ENCODE measurements around the gene CLDN9. TPM values are rescaled to one million over a fixed set of nuclear protein-coding genes. Genes with fewer than 3 reads are reported as not detected.

The CLDN9 gene
- total RNA-seq, 1 donor from 2014 or later, result 3.3 TPM

- DNase-seq (ENCODE audit: low spot score), result no peak
These were observed 43.8 kb downstream of the CLDN9 start for GRCh38 chr16:3056336-3057180.

- DNase-seq (ENCODE audit: low spot score), result no peak
These were observed 44.7 kb downstream of the CLDN9 start for GRCh38 chr16:3057181-3058138.

GRCh38 chr16:3058139-3059030 is 45.7 kb downstream of the CLDN9 start:
- DNase-seq (ENCODE audit: low spot score), result no peak

- peak; percentile 87 for DNase-seq (ENCODE audit: low spot score)
These were observed 46.5 kb downstream of the CLDN9 start for GRCh38 chr16:3059041-3059722.

GRCh38 chr16:3059723-3060242 is 47.1 kb downstream of the CLDN9 start:
- no peak for DNase-seq (ENCODE audit: low spot score)

- no peak for DNase-seq (ENCODE audit: low spot score)
These were observed 47.8 kb downstream of the CLDN9 start for GRCh38 chr16:3060339-3061127.

DNA sequence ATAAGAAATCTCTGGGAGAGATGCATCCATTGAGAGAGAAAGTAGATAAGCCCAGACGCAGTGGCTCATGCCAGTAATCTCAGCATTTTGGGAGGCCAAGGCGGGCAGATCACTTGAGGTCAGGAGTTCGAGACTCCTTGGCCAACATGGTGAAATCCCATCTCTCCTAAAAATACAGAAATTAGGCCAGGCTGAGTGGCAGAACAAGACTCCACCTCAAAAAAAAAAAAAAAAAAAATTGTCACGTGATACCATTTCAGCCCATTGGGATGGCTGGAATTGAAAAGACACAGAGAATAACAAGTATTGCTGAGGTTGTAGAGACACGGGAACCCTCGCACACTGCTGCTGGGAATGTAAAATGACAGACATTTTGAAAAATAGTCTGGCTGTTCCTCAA is 49.8 kb downstream of the CLDN9 start:
- DNase-seq (ENCODE audit: low spot score), result no peak

GRCh38 chr16:3063625-3064386 is 51.1 kb downstream of the CLDN9 start:
- no peak for DNase-seq (ENCODE audit: low spot score)

Other genes with a start within 250 kb of the CLDN9 start
- gene ELOB, start 235.6 kb upstream of the CLDN9 start, total RNA-seq, result 273 TPM
- gene PRSS33, start 225.4 kb upstream of the CLDN9 start, total RNA-seq, result 1.8 TPM
- gene PRSS41, start 214.5 kb upstream of the CLDN9 start, total RNA-seq, result 0.49 TPM
- gene PRSS21, start 195.7 kb upstream of the CLDN9 start, total RNA-seq, result 4.4 TPM
- gene ZG16B, start 182.6 kb upstream of the CLDN9 start, total RNA-seq, result 55.9 TPM
- gene PRSS22, start 154.8 kb upstream of the CLDN9 start, total RNA-seq, result 52.7 TPM
- gene FLYWCH2, start 129.7 kb upstream of the CLDN9 start, total RNA-seq, result 35.5 TPM
- gene FLYWCH1, start 101.0 kb upstream of the CLDN9 start, total RNA-seq, result 57.5 TPM
- gene KREMEN2, start 48.6 kb upstream of the CLDN9 start, total RNA-seq, result not detected
- gene PAQR4, start 43.6 kb upstream of the CLDN9 start, total RNA-seq, result 33.1 TPM
- gene PKMYT1, start 32.5 kb upstream of the CLDN9 start, total RNA-seq, result 4.5 TPM
- gene CLDN6, start 5.3 kb downstream of the CLDN9 start, total RNA-seq, result 1.1 TPM
- gene TNFRSF12A, start 7.4 kb downstream of the CLDN9 start, total RNA-seq, result 98.1 TPM
- 54.6 TPM for gene HCFC1R1, start 11.0 kb downstream of the CLDN9 start, total RNA-seq
- gene THOC6, start 11.1 kb downstream of the CLDN9 start, total RNA-seq, result 20.8 TPM
- 86.1 TPM for gene BICDL2, start 24.0 kb downstream of the CLDN9 start, total RNA-seq
- 1.1 TPM for gene MMP25, start 33.6 kb downstream of the CLDN9 start, total RNA-seq
- gene IL32, start 52.7 kb downstream of the CLDN9 start, total RNA-seq, result 134 TPM
- gene ZSCAN10, start 86.4 kb downstream of the CLDN9 start, total RNA-seq, result 0.37 TPM
- gene ZNF205, start 99.7 kb downstream of the CLDN9 start, total RNA-seq, result 14.2 TPM
- gene ZNF213, start 122.1 kb downstream of the CLDN9 start, total RNA-seq, result 18.4 TPM
- gene OR1F1, start 175.3 kb downstream of the CLDN9 start, total RNA-seq, result not detected
- 7.6 TPM for gene ZNF200, start 222.2 kb downstream of the CLDN9 start, total RNA-seq
- gene MEFV, start 243.7 kb downstream of the CLDN9 start, total RNA-seq, result 0.52 TPM